NB4 (cell line): Measurements from ENCODE around the gene MED26.

Source experiments
- POLR2A ChIP-seq: IDR thresholded peaks from 2 replicates; pipeline ENCODE4 v1.6.1; 2011; ENCODE audit warnings: mild to moderate bottlenecking; ENCODE audit not compliant: insufficient read length; ENCODE audit errors: extremely low read depth
- TF ChIP-seq, protein P1 (sequence below): IDR thresholded peaks from one replicate; pipeline ENCODE4 v1.5.1; 2012; ENCODE audit warnings: low read depth, low read length

DNA sequence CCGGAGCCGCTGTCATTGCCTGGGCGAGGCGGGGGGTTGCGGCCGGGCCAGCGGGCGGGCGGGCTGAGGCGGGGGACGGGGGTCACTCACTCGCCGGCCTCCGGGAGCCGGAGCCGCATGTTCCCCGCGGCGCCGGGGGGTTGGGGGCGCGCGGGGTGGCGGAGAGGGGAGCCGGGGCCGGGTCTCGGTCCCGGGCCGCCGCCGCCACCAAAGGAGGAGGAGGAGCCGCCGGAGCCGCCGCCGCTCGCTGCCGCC, 149 bp downstream of the MED26 start:
- no peak for TF ChIP-seq POLR2A
- TF ChIP-seq, protein P1, sequence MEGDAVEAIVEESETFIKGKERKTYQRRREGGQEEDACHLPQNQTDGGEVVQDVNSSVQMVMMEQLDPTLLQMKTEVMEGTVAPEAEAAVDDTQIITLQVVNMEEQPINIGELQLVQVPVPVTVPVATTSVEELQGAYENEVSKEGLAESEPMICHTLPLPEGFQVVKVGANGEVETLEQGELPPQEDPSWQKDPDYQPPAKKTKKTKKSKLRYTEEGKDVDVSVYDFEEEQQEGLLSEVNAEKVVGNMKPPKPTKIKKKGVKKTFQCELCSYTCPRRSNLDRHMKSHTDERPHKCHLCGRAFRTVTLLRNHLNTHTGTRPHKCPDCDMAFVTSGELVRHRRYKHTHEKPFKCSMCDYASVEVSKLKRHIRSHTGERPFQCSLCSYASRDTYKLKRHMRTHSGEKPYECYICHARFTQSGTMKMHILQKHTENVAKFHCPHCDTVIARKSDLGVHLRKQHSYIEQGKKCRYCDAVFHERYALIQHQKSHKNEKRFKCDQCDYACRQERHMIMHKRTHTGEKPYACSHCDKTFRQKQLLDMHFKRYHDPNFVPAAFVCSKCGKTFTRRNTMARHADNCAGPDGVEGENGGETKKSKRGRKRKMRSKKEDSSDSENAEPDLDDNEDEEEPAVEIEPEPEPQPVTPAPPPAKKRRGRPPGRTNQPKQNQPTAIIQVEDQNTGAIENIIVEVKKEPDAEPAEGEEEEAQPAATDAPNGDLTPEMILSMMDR = no peak
